ENCODE data around the gene GREB1L.

Gene GREB1L

GRCh38 chr18:21484851-21485636 lies 243.0 kb downstream of the GREB1L start:
- DNase-seq (ENCODE audit: low read depth in 2 of 2): no peak

- no peak for DNase-seq (ENCODE audit: low read depth in 2 of 2)
These were observed 244.9 kb downstream of the GREB1L start for GRCh38 chr18:21486905-21487437.

DNA sequence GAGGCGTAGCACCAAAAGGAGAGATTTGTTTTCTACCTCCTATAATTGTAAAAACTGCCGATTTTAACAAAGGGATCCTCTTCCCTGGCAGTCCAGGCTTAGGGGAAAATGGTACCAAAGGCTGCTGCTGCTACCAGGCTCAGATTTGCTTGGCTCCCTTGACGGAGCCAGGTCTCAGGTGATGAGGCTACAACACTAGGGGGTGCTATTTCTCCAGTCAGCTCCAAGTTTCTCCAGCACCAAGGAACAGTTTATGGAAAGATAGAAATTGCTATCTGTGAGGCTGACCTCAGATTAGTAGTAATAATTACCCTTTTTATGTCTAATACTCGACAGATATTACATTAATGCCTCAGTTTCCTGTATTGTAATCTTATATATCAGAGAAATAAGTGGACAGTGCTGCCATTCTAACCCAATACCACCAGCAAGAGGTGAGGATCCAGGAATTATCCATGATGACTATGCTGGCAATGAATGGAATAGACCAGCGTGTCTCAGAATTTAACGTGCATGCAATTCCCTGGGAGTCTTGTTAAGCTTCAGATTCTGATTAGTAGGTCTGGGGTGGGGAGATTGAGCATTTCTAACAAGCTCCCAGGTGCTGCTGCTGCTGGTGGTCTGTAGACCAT lies 247.2 kb downstream of the GREB1L start:
- DNase-seq (ENCODE audit: low read depth in 2 of 2): no peak

DNA sequence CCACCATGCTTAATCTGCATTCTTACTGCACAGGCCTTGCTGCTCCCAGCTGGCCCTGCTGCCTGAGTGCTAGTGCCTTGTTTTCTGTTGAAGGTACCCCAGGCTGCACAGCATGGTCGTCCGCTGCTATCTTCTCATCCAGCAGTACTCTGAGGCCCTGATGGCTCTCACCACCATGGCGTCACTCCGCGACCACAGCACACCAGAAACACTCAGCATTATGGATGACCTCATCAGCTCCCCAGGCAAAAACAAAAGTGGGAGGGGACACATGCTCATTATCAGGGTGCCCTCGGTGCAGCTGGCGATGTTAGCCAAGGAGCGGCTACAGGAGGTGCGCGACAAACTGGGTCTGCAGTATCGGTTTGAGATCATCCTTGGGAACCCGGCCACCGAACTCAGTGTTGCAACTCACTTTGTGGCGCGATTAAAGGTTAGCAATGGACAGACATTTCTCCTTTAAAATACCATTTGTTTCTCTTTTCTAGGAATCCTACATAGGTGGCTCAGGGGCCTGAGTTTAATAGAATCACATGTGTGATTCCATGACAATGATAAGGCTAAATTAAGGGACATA lies 248.0 kb downstream of the GREB1L start:
- no peak for DNase-seq (ENCODE audit: low read depth in 2 of 2)

DNA sequence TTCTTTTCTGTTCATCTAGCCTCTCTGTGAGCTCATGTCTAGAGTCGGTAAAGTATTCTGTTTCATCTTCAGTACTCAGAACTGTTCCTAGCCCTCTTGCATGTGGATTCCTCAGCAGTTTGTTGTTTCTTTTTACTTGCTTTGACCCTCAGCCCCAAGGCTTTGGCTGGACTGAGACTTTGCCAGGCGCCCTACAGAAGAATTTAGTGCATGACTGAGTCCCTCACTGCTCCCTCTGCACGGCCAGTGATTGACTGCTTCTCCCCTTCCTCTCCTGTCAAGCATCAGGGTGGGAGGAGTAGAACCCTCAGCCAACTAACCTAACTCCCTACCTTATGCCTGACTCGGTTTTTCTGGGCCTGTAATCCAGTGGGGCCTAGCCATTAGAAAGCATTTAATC lies 248.7 kb downstream of the GREB1L start:
- no peak for DNase-seq (ENCODE audit: low read depth in 2 of 2)

DNA sequence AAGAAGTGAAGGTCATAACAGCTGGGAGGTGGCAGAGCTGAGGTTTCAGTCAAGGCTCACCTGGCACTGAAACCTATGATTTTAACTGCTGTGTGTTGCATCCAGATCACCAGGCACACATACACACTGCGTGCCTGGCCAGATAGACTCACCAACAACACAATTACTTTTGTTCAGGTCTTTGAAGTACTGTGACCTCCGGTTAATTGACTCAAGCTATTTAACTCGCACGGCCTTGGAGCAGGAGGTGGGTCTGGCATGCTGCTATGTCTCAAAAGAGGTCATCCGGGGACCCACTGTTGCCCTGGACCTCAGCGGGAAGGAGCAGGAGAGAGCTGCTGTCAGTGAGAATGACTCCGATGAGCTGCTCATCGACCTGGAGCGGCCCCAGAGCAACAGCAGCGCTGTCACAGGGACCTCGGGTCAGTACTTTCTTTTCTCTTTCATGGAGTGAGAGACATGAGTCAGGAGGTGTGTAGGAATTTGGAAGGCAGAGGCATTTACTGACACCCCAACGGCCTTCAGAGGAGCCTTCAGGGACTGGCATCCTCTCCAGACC lies 254.3 kb downstream of the GREB1L start:
- no peak for DNase-seq (ENCODE audit: low read depth in 2 of 2)

DNA sequence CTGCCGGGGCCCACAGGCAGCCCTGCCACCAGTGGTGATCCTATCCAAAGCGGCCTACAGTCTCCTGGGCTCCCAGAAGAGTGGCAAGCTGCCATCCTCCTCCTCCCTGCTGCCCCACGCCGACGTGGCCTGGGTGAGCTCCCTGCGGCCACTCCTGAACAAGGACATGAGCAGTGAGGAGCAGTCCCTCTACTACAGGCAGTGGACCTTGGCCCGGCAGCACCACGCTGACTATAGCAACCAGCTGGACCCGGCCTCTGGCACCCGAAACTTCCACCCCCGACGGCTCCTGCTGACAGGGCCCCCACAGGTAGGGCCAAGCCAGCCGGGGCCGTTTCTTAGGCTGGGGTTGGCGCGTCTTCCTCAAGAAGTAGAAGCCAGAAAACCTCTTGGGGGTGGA lies 258.0 kb downstream of the GREB1L start:
- DNase-seq (ENCODE audit: low read depth in 2 of 2): no peak

- no peak for DNase-seq (ENCODE audit: low read depth in 2 of 2)
These were observed 260.6 kb downstream of the GREB1L start for GRCh38 chr18:21502661-21503060.

GRCh38 chr18:21507913-21508701 lies 266.1 kb downstream of the GREB1L start:
- DNase-seq (ENCODE audit: low read depth in 2 of 2): no peak

- no peak for DNase-seq (ENCODE audit: low read depth in 2 of 2)
These were observed 267.0 kb downstream of the GREB1L start for GRCh38 chr18:21509062-21509461.

DNA sequence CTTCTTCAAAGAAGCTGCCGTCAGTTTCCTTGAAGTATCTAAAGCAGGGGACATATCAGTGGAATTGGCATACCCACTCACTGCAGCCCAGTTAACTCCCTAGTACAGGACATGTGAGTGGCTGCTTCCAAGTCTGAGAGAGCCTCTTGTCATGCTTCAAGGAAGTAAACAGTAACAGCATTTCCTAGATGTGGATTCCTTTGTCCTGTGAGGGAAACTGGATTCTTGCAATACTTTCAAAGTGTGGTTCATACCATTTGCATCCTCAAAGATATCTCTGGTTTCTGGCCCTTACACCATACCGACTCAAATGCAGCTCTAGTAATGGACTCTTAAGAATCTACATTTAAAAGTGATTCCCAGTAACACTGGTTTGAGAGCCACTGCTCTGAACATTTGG lies 271.3 kb downstream of the GREB1L start:
- no peak for DNase-seq (ENCODE audit: low read depth in 2 of 2)

GRCh38 chr18:21513741-21514140 lies 271.7 kb downstream of the GREB1L start:
- no peak for DNase-seq (ENCODE audit: low read depth in 2 of 2)

GRCh38 chr18:21522530-21522929 lies 280.5 kb downstream of the GREB1L start:
- no peak for DNase-seq (ENCODE audit: low read depth in 2 of 2)

GRCh38 chr18:21525916-21526315 lies 283.9 kb downstream of the GREB1L start:
- DNase-seq (ENCODE audit: low read depth in 2 of 2): no peak

GRCh38 chr18:21526463-21526862 lies 284.4 kb downstream of the GREB1L start:
- no peak for DNase-seq (ENCODE audit: low read depth in 2 of 2)

- DNase-seq (ENCODE audit: low read depth in 2 of 2): no peak
These were observed 292.3 kb downstream of the GREB1L start for GRCh38 chr18:21534327-21534726.

- DNase-seq (ENCODE audit: low read depth in 2 of 2): no peak
These were observed 296.2 kb downstream of the GREB1L start for GRCh38 chr18:21538230-21538629.

- DNase-seq (ENCODE audit: low read depth in 2 of 2): no peak
These were observed 304.4 kb downstream of the GREB1L start for GRCh38 chr18:21546423-21546822.

GRCh38 chr18:21548647-21549046 lies 306.6 kb downstream of the GREB1L start:
- DNase-seq (ENCODE audit: low read depth in 2 of 2): no peak

DNA sequence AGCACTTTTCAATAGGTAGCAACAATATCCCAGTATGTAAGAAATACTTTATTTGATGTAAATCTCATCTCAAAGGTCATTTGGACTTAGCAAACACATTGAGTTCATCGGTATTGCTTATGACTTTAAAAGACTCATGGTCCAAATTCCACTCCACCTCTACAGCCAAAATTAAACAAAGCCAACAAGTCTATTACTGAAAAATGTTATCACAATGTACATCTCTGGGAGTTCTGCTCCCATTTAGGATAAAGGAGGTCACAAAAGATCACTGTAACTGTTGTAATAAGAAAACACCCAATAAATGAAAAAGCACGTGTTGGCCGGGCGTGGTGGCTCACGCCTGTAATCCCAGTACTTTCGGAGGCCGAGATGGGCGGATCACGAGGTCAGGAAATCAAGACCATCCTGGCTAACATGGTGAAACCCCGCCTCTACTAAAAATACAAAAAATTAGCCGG lies 308.5 kb downstream of the GREB1L start:
- DNase-seq (ENCODE audit: low read depth in 2 of 2): no peak

DNA sequence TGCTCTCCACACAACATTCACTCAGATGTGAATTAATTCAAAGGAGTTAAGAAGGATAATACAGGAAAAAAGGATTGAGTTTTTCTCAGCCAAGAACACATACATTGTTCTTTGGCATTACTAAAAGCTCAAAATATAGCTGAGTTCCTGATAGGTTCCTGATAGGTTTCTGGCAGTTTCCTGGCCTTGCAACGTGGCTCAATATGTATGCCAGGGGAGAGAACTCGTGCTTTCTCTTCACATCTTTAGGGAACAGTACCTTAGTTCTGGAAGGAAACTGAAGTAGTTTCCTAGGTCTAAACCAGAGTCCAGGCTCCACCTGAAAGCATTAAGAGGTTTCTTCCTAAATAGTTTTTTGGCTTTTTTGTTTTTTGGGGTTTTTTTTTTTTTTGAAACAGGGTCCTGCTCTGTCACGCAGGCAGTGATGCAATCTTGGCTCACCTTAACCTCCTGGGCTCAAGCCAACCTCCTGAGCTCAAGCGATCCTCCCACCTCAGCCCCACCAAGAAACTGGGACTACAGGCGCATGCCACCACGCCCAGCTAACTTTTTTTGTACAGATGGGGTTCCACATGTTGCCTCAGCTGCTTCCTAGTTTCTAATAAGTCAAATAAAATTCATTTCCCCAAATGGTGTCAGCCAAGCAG lies 315.7 kb downstream of the GREB1L start:
- DNase-seq (ENCODE audit: low read depth in 2 of 2): no peak
